GM12892 (cell line): ENCODE results near the gene FAR2.

Experiments used
- POLR2AphosphoS5 ChIP-seq: IDR thresholded peaks from 2 replicates; pipeline ENCODE4 v1.6.1; 2011; ENCODE audit warnings: low read depth, low read length, control low read depth
- TAF1 ChIP-seq: IDR thresholded peaks from 2 replicates; pipeline ENCODE4 v1.6.1; 2011; ENCODE audit warnings: low read depth, mild to moderate bottlenecking, control low read depth, low read length, borderline replicate concordance

DNA sequence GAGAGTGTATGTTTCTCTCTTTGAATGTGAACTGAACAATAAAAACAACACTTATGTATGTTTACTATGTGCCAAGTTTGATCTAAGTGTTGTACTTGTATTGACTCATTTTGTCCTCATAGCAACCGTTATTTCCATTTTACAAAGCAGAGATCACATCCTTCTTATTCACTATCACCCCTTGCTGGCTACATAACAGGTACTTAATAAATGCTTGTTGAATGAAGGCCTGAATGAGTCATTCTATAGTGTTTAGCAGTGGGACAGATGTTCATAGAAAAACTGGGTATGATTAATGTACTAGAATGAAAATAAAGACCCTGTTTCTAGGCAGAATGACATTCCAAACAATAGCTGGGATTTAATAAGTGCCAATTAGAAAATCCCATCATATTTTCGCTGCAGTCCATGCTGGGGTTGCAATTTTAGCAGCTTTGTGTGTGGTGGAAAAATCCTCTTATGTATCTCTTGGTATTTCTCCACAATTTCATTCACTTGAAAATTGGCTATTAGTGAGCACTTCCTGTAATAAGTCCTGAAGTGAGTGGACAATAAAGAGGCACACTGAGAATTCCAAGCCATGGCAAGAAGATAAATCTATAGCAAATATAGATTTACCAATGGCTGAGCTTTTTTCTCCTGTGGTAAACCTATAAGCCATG lies 86.0 kb downstream of the FAR2 start:
- no peak for TF ChIP-seq TAF1
- no peak for TF ChIP-seq POLR2AphosphoS5
